Dendritic cell treated with granulocyte-macrophage colony-stimulating factor and Interleukin-4, amounts not matched to agents 40 ng/mL and 50 ng/mL, for 4 days (primary cell): ENCODE data around the gene N4BP2L2.
A peak's percentile ranks its signal among the peaks of the same experiment; 100 is the strongest.
"Not testable (repeated sequence)": the region's sequence is repeated elsewhere in the genome, so short reads cannot be mapped to it uniquely, and the experiment has no call there.

Experiments used
- H3K27ac Mint-ChIP-seq: one replicate; pipeline ENCODE4 v1.8.0; 2022; ENCODE audit warnings: mild to moderate bottlenecking, mixed read lengths
- H3K27me3 Mint-ChIP-seq: one replicate; pipeline ENCODE4 v1.8.0; 2022; ENCODE audit warnings: mild to moderate bottlenecking, mixed read lengths
- H3K36me3 Mint-ChIP-seq: one replicate; pipeline ENCODE4 v1.8.0; 2022; ENCODE audit warnings: low read depth, mixed read lengths
- H3K4me1 Mint-ChIP-seq: one replicate; pipeline ENCODE4 v1.8.0; 2022; ENCODE audit warnings: low read depth, mixed read lengths
- H3K4me3 Mint-ChIP-seq: one replicate; pipeline ENCODE4 v1.8.0; 2022; ENCODE audit warnings: mild to moderate bottlenecking, moderate library complexity, mixed read lengths
- H3K9me3 Mint-ChIP-seq: one replicate; pipeline ENCODE4 v1.8.0; 2022; ENCODE audit warnings: mixed read lengths
- intact Hi-C: fragments of 100-400 bp; cut with micrococcal nuclease; formaldehyde crosslinking; loops from one replicate; pipeline ENCODE4 v1.15.0; 2022

N4BP2L2 gene

GRCh38 chr13:32538621-32539246, at the start of gene N4BP2L2:
TSS of gene N4BP2L2 (minus strand) at chr13:32538795. CDS start at chr13:32537027, 1,768 bp downstream.
- peak within 1 kb of the TSS; percentile 94 for H3K4me3 Mint-ChIP-seq
- H3K27me3 Mint-ChIP-seq, result no peaks in the 10 kb centered on the region
- peaks cover 40% of the 10 kb centered on the region for H3K36me3 Mint-ChIP-seq
- intact Hi-C loops, result loop anchor here (2.0 to 5.0 kb wide), 5 partner anchors 44 to 1004 kb away; partner anchors contain the start of genes BRCA2, N4BP2L1 and ZAR1L
- peaks cover 40% of the 10 kb centered on the region for H3K4me1 Mint-ChIP-seq
- H3K27ac Mint-ChIP-seq, result peak within 1 kb of the TSS; percentile 98
- H3K9me3 Mint-ChIP-seq, result no peaks in the 10 kb centered on the region

DNA sequence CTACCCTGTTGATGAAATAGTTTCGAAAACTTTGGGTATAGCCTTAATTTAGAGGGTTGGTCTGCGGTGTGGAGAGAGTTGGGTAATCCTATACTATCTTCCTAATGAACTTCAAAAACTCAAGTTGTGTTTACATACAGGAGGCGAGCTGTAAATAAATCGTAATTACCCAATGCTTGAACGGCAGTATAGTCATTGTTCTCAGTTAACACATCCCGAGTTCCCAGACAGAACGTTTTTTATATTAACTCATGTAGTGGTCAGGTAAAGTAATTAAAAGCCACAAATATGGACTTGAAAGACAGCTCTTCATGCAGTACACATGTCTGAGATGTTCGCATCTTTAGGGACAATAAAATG, 49.2 kb upstream of the N4BP2L2 start:
- H3K4me1 Mint-ChIP-seq, result peaks cover 50% of the 10 kb centered on the region
- H3K27me3 Mint-ChIP-seq, result peaks cover 8% of the 10 kb centered on the region
- peak overlapping the region; percentile 92 for H3K4me3 Mint-ChIP-seq
- peaks cover 5% of the 10 kb centered on the region for H3K36me3 Mint-ChIP-seq
- peak overlapping the region; percentile 89 for H3K27ac Mint-ChIP-seq
- intact Hi-C loops, result loop anchor here (2.0 to 5.0 kb wide), 3 partner anchors 81 to 1140 kb away; no protein-coding TSS in a partner anchor
- no peaks in the 10 kb centered on the region for H3K9me3 Mint-ChIP-seq

DNA sequence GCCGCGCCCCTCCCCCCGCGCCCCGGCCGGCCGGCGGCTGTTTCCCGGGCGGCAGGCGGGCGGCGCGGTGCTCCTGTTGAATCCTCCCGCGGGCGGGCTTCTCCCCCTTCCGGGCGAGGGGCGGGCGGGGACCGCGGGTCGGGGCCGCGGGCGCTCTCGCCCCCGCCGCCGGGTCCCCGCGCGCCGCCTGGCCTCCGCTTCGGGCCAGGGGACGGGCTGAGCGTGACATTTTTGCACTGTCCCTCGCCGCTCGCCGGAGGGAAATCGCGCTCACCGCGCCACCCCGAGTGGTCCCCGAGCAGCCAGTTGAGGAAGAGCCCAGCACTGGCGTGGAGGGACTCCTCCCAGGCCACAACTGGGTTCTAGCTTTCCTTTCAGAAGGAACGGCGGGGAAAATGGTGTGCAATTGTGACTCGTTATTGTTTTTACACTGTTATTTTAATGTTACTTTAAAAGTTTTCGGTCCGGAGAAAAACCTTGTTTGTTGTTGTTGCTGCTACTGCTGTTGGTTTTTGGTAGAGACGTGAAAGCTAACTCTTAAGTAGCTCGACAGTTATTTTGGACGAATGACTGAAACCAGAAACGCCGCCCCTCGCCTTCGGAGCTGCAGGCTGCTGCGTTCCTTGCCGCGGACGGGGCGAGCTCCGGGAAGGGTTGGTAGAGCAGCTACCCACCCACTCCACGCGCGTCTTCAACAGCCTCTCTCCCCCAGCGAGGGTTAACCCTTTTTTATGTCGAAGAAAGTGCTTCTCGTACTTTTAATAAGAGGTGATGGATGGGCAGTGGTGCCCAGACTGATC, 48.6 kb upstream of the N4BP2L2 start:
- peaks cover 5% of the 10 kb centered on the region for H3K36me3 Mint-ChIP-seq
- H3K27me3 Mint-ChIP-seq, result peaks cover 8% of the 10 kb centered on the region
- peak overlapping the region; percentile 89 for H3K27ac Mint-ChIP-seq
- intact Hi-C loops, result loop anchor here (2.0 to 5.0 kb wide), 3 partner anchors 82 to 1140 kb away; no protein-coding TSS in a partner anchor
- peaks cover 44% of the 10 kb centered on the region for H3K4me1 Mint-ChIP-seq
- H3K4me3 Mint-ChIP-seq, result peak overlapping the region; percentile 92
- H3K9me3 Mint-ChIP-seq, result no peaks in the 10 kb centered on the region

DNA sequence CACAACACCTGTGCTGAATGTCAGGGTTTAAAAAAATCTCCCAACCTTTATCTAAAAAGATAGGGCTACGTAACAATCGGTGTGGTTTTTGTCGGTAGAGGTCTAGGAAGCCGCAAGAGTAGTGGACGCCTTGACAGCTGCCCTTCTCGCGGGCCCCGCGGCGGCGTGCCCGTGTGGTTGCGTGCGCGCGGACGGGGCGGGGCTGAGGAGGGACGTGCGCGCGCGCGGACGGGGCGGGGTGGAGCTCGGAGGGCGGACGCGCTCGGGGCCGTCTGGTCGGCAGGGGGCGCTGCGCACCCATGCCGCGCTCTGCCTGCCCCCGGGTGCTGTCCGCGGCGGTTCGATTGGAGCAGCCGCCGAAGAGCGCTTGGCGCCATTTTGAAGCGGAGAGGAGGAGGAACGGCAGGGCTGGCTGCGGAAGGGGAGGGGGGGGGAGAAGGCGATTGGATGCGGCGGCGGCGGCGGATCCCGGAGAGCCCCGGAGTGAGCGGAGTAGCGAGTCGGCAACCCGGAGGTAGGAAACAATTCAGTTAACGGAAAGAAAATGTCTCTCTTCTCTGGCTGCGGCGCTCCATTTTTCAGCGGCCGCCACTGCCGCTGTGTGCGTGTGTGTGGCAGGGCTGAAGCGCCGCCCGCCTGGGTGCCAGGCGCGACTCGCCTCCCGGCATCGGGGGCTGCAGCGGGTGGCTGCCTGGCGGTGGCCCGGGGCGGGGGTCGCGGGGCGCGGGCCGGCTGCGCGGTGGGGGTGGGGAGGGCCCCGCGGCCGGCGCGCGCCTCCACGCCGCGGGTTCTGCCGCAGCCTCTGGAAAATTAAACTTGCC, 47.7 kb upstream of the N4BP2L2 start, which contains the start of gene PDS5B:
Gene PDS5B, plus strand, starts transcription at position 373 of the 821 bp plus-strand sequence. CDS start 62,321 bp downstream, outside the sequence.
- intact Hi-C loops, result loop anchor here (1.0 to 5.0 kb wide), 4 partner anchors 53 to 1141 kb away; no protein-coding TSS in a partner anchor
- peaks cover 8% of the 10 kb centered on the region for H3K27me3 Mint-ChIP-seq
- H3K9me3 Mint-ChIP-seq, result no peaks in the 10 kb centered on the region
- H3K4me1 Mint-ChIP-seq, result peaks cover 37% of the 10 kb centered on the region
- H3K4me3 Mint-ChIP-seq, result peak within 1 kb of the TSS; percentile 92
- peaks cover 5% of the 10 kb centered on the region for H3K36me3 Mint-ChIP-seq
- H3K27ac Mint-ChIP-seq, result peak within 1 kb of the TSS; percentile 89

DNA sequence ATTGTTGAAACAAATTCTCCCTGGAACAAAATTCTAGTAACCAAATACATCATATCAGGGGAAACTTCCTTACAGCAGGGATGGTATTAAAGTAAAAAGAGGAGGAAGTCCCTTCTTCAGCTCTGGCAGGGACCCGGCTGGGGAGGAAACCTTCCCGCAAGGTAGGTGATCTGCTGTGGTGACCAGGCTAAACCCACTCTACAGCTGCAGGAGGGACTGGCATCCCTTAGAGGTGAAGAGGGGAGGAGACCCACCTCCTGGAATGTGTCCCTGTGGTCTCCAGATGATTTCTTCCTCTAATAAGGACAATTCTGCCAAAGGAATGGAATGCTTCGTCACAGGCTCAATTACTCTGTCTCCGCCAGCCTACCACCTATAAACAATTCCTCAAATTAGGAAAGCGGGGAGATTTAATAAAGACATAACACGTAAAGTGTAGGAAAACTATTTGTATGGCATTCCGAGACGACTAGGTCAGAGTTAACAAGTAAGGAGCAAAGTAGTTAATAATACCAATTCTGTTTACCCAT, 47.0 kb upstream of the N4BP2L2 start:
- intact Hi-C loops, result loop anchor here (1.0 to 5.0 kb wide), 4 partner anchors 54 to 1142 kb away; no protein-coding TSS in a partner anchor
- Mint-ChIP-seq H3K4me1 (peaks cover 36% of the 10 kb centered on the region), H3K27ac (peak overlapping the region; percentile 83), H3K36me3 (peaks cover 5% of the 10 kb centered on the region), H3K27me3 (peaks cover 8% of the 10 kb centered on the region), H3K9me3 (no peaks in the 10 kb centered on the region), H3K4me3 (peak overlapping the region; percentile 81)

GRCh38 chr13:32582991-32583390, 44.4 kb upstream of the N4BP2L2 start:
- H3K36me3 Mint-ChIP-seq, result peaks cover 5% of the 10 kb centered on the region
- intact Hi-C loops, result loop anchor here (5.0 kb wide), 2 partner anchors 46 to 336 kb away; partner anchors contain the start of gene N4BP2L2
- peaks cover 11% of the 10 kb centered on the region for H3K4me1 Mint-ChIP-seq
- no peak overlapping the region for H3K4me3 Mint-ChIP-seq
- H3K9me3 Mint-ChIP-seq, result peaks cover 10% of the 10 kb centered on the region
- no peak overlapping the region for H3K27ac Mint-ChIP-seq
- H3K27me3 Mint-ChIP-seq, result peaks cover 8% of the 10 kb centered on the region

DNA sequence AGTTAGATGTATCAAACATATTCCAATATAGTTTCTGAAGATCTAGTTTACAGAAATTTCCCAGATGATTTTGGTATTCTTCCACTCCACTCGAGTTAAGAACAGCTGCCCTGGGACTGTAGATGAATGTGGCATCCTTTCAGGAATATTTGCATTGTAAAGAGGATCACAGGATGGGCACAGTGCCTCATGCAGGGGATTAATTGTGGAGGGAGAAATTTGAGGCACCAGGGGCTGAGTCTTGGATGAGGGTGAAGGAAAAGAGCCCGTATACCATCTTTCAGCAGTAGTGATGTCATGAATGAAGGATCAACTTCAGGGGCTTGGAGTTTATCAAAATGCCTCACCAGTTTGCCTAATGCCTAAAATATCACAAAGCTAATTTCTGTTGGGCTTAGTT, 43.7 kb upstream of the N4BP2L2 start:
- Mint-ChIP-seq H3K27me3 (peaks cover 8% of the 10 kb centered on the region), H3K36me3 (peaks cover 2% of the 10 kb centered on the region), H3K4me3 (no peak overlapping the region), H3K27ac (no peak overlapping the region), H3K4me1 (peaks cover 7% of the 10 kb centered on the region), H3K9me3 (peaks cover 17% of the 10 kb centered on the region)
- intact Hi-C loops, result loop anchor here (5.0 kb wide), 2 partner anchors 45 to 335 kb away; partner anchors contain the start of gene N4BP2L2

GRCh38 chr13:32581177-32581786, 42.7 kb upstream of the N4BP2L2 start:
- Mint-ChIP-seq H3K9me3 (peaks cover 25% of the 10 kb centered on the region), H3K27ac (no peak overlapping the region), H3K36me3 (no peaks in the 10 kb centered on the region), H3K4me3 (no peak overlapping the region), H3K4me1 (peaks cover 7% of the 10 kb centered on the region), H3K27me3 (peaks cover 8% of the 10 kb centered on the region)
- intact Hi-C loops, result loop anchor here (2.0 to 5.0 kb wide), 4 partner anchors 44 to 334 kb away; partner anchors contain the start of gene N4BP2L2

DNA sequence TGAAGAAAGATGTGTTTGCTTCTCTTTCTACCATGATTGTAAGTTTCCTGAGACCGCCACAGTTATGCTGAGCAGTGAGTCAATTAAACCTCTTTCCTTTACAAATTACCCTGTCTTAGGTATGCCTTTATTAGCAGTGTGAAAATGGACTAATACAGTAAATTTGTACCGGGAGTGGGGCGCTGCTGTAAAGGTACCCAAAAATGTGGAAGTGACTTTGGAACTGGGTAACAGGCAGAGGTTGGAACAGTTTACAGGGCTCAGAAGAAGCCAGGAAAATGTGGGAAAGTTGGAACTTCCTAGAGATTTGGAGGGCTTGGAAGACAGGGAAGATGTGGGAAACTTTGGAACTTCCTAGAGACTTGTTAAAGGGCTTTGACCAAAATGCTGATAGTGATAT, 38.4 kb upstream of the N4BP2L2 start:
- Mint-ChIP-seq H3K4me3 (no peak overlapping the region), H3K27me3 (no peaks in the 10 kb centered on the region), H3K4me1 (no peaks in the 10 kb centered on the region), H3K36me3 (no peaks in the 10 kb centered on the region), H3K9me3 (peaks cover 25% of the 10 kb centered on the region), H3K27ac (no peak overlapping the region)
- intact Hi-C loops, result no loop called here

- H3K27ac Mint-ChIP-seq, H3K36me3 Mint-ChIP-seq, intact Hi-C loops, H3K4me1 Mint-ChIP-seq, H3K27me3 Mint-ChIP-seq, H3K4me3 Mint-ChIP-seq: not testable (repeated sequence)
- peaks cover 25% of the 10 kb centered on the region for H3K9me3 Mint-ChIP-seq
Observed at GRCh38 chr13:32575687-32576086, 37.1 kb upstream of the N4BP2L2 start.

DNA sequence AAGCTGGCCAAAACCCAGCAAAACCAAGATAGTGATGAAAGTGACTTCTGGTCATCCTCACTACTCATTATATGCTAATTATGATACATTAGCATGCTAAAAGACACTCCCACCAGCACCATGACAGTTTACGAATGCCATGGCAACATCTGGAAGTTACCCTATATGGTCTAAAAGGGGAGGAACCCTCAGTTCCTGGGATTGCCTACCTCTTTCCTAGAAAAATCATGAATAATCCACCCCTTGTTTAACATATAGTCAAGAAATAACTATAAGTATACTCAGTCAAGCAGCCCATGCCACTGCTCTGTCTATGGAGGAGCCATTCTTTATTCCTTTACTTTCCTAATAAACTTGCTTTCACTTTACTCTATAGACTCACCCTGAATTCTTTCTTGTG, 22.2 kb upstream of the N4BP2L2 start:
- H3K36me3 Mint-ChIP-seq, H3K4me3 Mint-ChIP-seq, intact Hi-C loops, H3K4me1 Mint-ChIP-seq, H3K27me3 Mint-ChIP-seq, H3K27ac Mint-ChIP-seq: not testable (repeated sequence)
- peaks cover 24% of the 10 kb centered on the region for H3K9me3 Mint-ChIP-seq

GRCh38 chr13:32555613-32556012, 17.0 kb upstream of the N4BP2L2 start:
- Mint-ChIP-seq H3K27me3 (no peaks in the 10 kb centered on the region), H3K4me3 (no peak overlapping the region), H3K27ac (no peak overlapping the region), H3K9me3 (peaks cover 7% of the 10 kb centered on the region), H3K36me3 (no peaks in the 10 kb centered on the region), H3K4me1 (no peaks in the 10 kb centered on the region)
- intact Hi-C loops, result no loop called here

- Mint-ChIP-seq H3K4me1 (peaks cover 11% of the 10 kb centered on the region), H3K27me3 (no peaks in the 10 kb centered on the region), H3K4me3 (no peak overlapping the region), H3K36me3 (no peaks in the 10 kb centered on the region), H3K9me3 (no peaks in the 10 kb centered on the region), H3K27ac (no peak overlapping the region)
- intact Hi-C loops, result no loop called here
Observed at GRCh38 chr13:32553720-32554119, 15.1 kb upstream of the N4BP2L2 start.
